Measurements from ENCODE around the gene SERF2. TPM values are rescaled to one million over a fixed set of nuclear protein-coding genes. Genes with fewer than 3 reads are reported as not detected.
A peak's percentile ranks its signal among the peaks of the same experiment; 100 is the strongest.

SERF2 gene
- total and polyA plus RNA-seq, 10 of the 15 experiments (the other 5 are each of a cell fraction or from before 2014, with no cell fraction given) = 464 to 4,159 (median 1,014) TPM

DNA sequence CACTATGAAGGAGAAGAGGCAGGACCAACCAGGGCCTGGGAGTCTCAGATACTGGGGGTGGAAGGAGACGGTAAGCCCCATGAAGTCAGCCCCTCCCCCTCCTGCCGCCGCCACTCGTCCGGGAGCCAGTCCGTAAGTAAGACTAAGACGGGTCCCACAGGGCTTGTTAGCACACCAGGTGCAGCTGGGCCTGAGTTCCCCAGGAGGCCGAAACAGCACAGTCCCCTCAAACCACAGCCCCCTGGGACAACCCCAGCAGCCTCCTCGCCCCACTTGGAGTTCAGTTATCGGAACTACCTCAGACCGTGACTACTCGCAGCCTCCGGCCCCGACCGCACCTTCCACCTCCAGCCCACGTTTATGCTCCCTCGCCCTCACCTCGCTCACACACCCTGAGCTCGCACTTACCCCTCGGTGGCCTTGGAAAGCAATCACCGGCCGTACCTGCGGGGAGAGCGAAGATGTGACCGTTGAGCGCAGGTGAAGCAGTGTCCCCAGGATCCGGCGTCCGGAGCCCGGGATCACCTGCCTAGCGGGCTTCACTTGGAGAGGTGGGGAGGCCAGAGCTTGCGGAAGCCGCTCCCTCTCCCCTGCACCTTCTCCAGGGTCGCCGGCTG lies 15.9 kb upstream of the SERF2 start (continued):
- TF ChIP-seq NR2F1 (conservative IDR thresholded peaks at IDR 0.05) = peak; percentile 90
- TF ChIP-seq MEF2B (IDR thresholded peaks at IDR 0.05; ENCODE audit: partially characterized antibody, poor library complexity, severe bottlenecking) = peak; percentile 97
- peak; percentile 81 for TF ChIP-seq BCL11A (IDR thresholded peaks at IDR 0.05; ENCODE audit: low read depth, low read length)
- TF ChIP-seq POLR2A (IDR thresholded peaks at IDR 0.05; ENCODE audit: low read depth, low read length) = peak; percentile 79
- no peak for TF ChIP-seq EGR1 (IDR thresholded peaks at IDR 0.05; ENCODE audit: borderline replicate concordance in 1 of 2, low read depth in 2 of 2, low read length in 2 of 2)
- TF ChIP-seq MXI1 (IDR thresholded peaks at IDR 0.05; ENCODE audit: low read depth, low read length) = no peak
- no peak for TF ChIP-seq BRCA1 (IDR thresholded peaks at IDR 0.05; ENCODE audit: low read depth, low read length)
- TF ChIP-seq, protein P1, sequence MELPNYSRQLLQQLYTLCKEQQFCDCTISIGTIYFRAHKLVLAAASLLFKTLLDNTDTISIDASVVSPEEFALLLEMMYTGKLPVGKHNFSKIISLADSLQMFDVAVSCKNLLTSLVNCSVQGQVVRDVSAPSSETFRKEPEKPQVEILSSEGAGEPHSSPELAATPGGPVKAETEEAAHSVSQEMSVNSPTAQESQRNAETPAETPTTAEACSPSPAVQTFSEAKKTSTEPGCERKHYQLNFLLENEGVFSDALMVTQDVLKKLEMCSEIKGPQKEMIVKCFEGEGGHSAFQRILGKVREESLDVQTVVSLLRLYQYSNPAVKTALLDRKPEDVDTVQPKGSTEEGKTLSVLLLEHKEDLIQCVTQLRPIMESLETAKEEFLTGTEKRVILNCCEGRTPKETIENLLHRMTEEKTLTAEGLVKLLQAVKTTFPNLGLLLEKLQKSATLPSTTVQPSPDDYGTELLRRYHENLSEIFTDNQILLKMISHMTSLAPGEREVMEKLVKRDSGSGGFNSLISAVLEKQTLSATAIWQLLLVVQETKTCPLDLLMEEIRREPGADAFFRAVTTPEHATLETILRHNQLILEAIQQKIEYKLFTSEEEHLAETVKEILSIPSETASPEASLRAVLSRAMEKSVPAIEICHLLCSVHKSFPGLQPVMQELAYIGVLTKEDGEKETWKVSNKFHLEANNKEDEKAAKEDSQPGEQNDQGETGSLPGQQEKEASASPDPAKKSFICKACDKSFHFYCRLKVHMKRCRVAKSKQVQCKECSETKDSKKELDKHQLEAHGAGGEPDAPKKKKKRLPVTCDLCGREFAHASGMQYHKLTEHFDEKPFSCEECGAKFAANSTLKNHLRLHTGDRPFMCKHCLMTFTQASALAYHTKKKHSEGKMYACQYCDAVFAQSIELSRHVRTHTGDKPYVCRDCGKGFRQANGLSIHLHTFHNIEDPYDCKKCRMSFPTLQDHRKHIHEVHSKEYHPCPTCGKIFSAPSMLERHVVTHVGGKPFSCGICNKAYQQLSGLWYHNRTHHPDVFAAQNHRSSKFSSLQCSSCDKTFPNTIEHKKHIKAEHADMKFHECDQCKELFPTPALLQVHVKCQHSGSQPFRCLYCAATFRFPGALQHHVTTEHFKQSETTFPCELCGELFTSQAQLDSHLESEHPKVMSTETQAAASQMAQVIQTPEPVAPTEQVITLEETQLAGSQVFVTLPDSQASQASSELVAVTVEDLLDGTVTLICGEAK (IDR thresholded peaks at IDR 0.05; ENCODE audit: borderline replicate concordance) = no peak
- 0 out of 2 replicates have a peak, but pooled peaks have one; percentile 1 for TF ChIP-seq SPI1 (IDR thresholded peaks at IDR 0.05; ENCODE audit: borderline replicate concordance, insufficient read depth, low read depth, low read length)
- TF ChIP-seq, protein P2, sequence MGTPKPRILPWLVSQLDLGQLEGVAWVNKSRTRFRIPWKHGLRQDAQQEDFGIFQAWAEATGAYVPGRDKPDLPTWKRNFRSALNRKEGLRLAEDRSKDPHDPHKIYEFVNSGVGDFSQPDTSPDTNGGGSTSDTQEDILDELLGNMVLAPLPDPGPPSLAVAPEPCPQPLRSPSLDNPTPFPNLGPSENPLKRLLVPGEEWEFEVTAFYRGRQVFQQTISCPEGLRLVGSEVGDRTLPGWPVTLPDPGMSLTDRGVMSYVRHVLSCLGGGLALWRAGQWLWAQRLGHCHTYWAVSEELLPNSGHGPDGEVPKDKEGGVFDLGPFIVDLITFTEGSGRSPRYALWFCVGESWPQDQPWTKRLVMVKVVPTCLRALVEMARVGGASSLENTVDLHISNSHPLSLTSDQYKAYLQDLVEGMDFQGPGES (IDR thresholded peaks at IDR 0.05) = no peak
- no peak for TF ChIP-seq RCOR1 (conservative IDR thresholded peaks at IDR 0.05; ENCODE audit: low read depth, low read length)
- TF ChIP-seq ZZZ3 (IDR thresholded peaks at IDR 0.05; ENCODE audit: control insufficient read depth, insufficient read length, low read depth) = no peak
- peak; percentile 68; the same call in 1 of the 2 replicates for TF ChIP-seq CREM (IDR thresholded peaks at IDR 0.05; ENCODE audit: low read depth)
- no peak for TF ChIP-seq ETV6 (conservative IDR thresholded peaks at IDR 0.05 in 1 of 2, IDR thresholded peaks at IDR 0.05 in 1 of 2; ENCODE audit: borderline replicate concordance in 1 of 2, low read depth in 1 of 2)
- TF ChIP-seq CBX5 (IDR thresholded peaks at IDR 0.05; ENCODE audit: low read depth) = peak; percentile 70; the same call in 1 of the 2 replicates
- TF ChIP-seq SREBF2 (IDR thresholded peaks at IDR 0.05; ENCODE audit: low read length) = no peak
- TF ChIP-seq, protein P3, sequence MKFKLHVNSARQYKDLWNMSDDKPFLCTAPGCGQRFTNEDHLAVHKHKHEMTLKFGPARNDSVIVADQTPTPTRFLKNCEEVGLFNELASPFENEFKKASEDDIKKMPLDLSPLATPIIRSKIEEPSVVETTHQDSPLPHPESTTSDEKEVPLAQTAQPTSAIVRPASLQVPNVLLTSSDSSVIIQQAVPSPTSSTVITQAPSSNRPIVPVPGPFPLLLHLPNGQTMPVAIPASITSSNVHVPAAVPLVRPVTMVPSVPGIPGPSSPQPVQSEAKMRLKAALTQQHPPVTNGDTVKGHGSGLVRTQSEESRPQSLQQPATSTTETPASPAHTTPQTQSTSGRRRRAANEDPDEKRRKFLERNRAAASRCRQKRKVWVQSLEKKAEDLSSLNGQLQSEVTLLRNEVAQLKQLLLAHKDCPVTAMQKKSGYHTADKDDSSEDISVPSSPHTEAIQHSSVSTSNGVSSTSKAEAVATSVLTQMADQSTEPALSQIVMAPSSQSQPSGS (IDR thresholded peaks at IDR 0.05; ENCODE audit: low read length) = peak; percentile 35; the same call in 1 of the 2 replicates
- TF ChIP-seq MEF2A (IDR thresholded peaks at IDR 0.05; ENCODE audit: insufficient read depth, low read depth, low read length) = peak; percentile 33; the same call in 1 of the 2 replicates
- no peak for TF ChIP-seq MTA3 (IDR thresholded peaks at IDR 0.05; ENCODE audit: borderline replicate concordance, low read length)
- TF ChIP-seq, protein P4, sequence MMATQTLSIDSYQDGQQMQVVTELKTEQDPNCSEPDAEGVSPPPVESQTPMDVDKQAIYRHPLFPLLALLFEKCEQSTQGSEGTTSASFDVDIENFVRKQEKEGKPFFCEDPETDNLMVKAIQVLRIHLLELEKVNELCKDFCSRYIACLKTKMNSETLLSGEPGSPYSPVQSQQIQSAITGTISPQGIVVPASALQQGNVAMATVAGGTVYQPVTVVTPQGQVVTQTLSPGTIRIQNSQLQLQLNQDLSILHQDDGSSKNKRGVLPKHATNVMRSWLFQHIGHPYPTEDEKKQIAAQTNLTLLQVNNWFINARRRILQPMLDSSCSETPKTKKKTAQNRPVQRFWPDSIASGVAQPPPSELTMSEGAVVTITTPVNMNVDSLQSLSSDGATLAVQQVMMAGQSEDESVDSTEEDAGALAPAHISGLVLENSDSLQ (IDR thresholded peaks at IDR 0.05) = 0 out of 2 replicates have a peak, but pooled peaks have one; percentile 18
- TF ChIP-seq NRF1 (conservative IDR thresholded peaks at IDR 0.05; ENCODE audit: low read depth, low read length) = no peak
- peak; percentile 78; the same call in 1 of the 2 replicates for TF ChIP-seq ZBED1 (IDR thresholded peaks at IDR 0.05; ENCODE audit: borderline replicate concordance)
